ENCODE data around the gene VASH2. TPM values are rescaled to one million over a fixed set of nuclear protein-coding genes. Genes with fewer than 3 reads are reported as not detected.
"Not testable (repeated sequence)": the region's sequence is repeated elsewhere in the genome, so short reads cannot be mapped to it uniquely, and the experiment has no call there.

The VASH2 gene
- total and polyA plus RNA-seq, 2 of the 8 experiments (the other 6 are each of a cell fraction or from before 2014, with no cell fraction given) = 44.0 to 187 TPM

GRCh38 chr1:212993960-212994359 is 43.6 kb downstream of the VASH2 start:
- H3K18ac ChIP-seq (ENCODE audit: extremely low read depth, low read length); H3K14ac ChIP-seq (ENCODE audit: insufficient read length); H2BK12ac ChIP-seq (ENCODE audit: low read depth, low read length); H3K27ac ChIP-seq (ENCODE audit: low read depth, low read length); H3K4me1 ChIP-seq (replicated peaks in 1 of 4; ENCODE audit: control insufficient read depth in 3 of 4, insufficient read depth in 4 of 4, low read length in 3 of 4); H2BK120ac ChIP-seq (replicated peaks; ENCODE audit: low read depth, low read length); FAIRE-seq; H3K9ac ChIP-seq (replicated peaks in 1 of 4; ENCODE audit: extremely low read depth in 1 of 4, low read depth in 3 of 4, low read length in 3 of 4); H3K79me1 ChIP-seq (ENCODE audit: low read depth, low read length); H4K5ac ChIP-seq (ENCODE audit: insufficient read length, low read depth, low read length); H2BK5ac ChIP-seq (ENCODE audit: low read depth, low read length); H4K8ac ChIP-seq (ENCODE audit: extremely low read depth, insufficient read depth, low read length); H3K9me3 ChIP-seq (ENCODE audit: insufficient read depth in 2 of 2, low read depth in 1 of 2, low read length in 1 of 2); H3K4ac ChIP-seq (replicated peaks; ENCODE audit: insufficient read length, low read depth, low read length); H3K4me2 ChIP-seq (ENCODE audit: insufficient read depth in 1 of 2, low read depth in 2 of 2, low read length in 2 of 2); H3K4me3 ChIP-seq (ENCODE audit: extremely low read depth in 1 of 4, insufficient read depth in 2 of 4, low read depth in 3 of 4, low read length in 4 of 4); H2BK20ac ChIP-seq (ENCODE audit: low read length); H3K23ac ChIP-seq (ENCODE audit: insufficient read length); H3K56ac ChIP-seq (replicated peaks; ENCODE audit: insufficient read length, low read depth, low read length); H2BK15ac ChIP-seq (ENCODE audit: low read length); H2AFZ ChIP-seq (ENCODE audit: low read length); H3K27me3 ChIP-seq (replicated peaks in 1 of 4; ENCODE audit: control insufficient read depth in 3 of 4, extremely low read depth in 1 of 4, insufficient read depth in 3 of 4, low read length in 3 of 4); H4K20me1 ChIP-seq (replicated peaks in 1 of 2; ENCODE audit: control insufficient read depth in 1 of 2, insufficient read depth in 2 of 2, low read length in 2 of 2); H4K91ac ChIP-seq (replicated peaks; ENCODE audit: insufficient read length, low read length); H3K23me2 ChIP-seq (ENCODE audit: low read depth, low read length); H3K79me2 ChIP-seq (ENCODE audit: control insufficient read depth in 1 of 2, insufficient read depth in 2 of 2, low read length in 2 of 2); H2AK5ac ChIP-seq (ENCODE audit: low read depth, low read length): not testable (repeated sequence)
- ChIA-PET POLR2A (ENCODE audit: partially characterized antibody) (interaction anchor here (0.7 to 2.0 kb wide), 12 partner anchors 9 to 336 kb away, joined by 3 to 6 read pairs (median 3); no protein-coding TSS in a partner anchor), CTCF (ENCODE audit: partially characterized antibody) (interaction anchor here (0.7 to 5.6 kb wide), 18 partner anchors 9 to 329 kb away, joined by 3 to 41 read pairs (median 9); no protein-coding TSS in a partner anchor)
- TF ChIP-seq POLR2A (IDR thresholded peaks at IDR 0.05; ENCODE audit: control extremely low read depth in 1 of 2, low read depth in 2 of 2, low read length in 2 of 2) (0 out of 3 replicates have a peak, but pooled peaks of 1 of the 2 experiments have one; percentile 26), CEBPB (IDR thresholded peaks at IDR 0.05; ENCODE audit: low read depth, low read length) (0 out of 2 replicates have a peak, but pooled peaks have one; percentile 13), POLR2AphosphoS5 (IDR thresholded peaks at IDR 0.05; ENCODE audit: low read depth, low read length) (peak; percentile 13; the same call in 1 of the 2 replicates)
- DNase-seq (ENCODE audit: low read depth in 1 of 2, low spot score in 2 of 2) = peak in 1 of 2 experiments; percentile 46
- peaks cover 6 to 59% (median 28%) of the 10 kb centered on the region in 4 experiments; a peak in 7 of 8 replicates for H3K36me3 ChIP-seq (ENCODE audit: control insufficient read depth in 2 of 4, insufficient read depth in 4 of 4, low read length in 3 of 4)
- WGBS, 2 experiments (ENCODE audit: extremely low coverage in 1 of 2, insufficient coverage in 1 of 2, insufficient read length in 1 of 2, insufficient replicate concordance in 2 of 2, low coverage in 1 of 2, low lambda C conversion rate in 2 of 2, missing lambda C conversion rate in 1 of 2) = 91% methylated on average over 8 of the region's 8 CpGs; no CpG with 5 or more reads in 1 of the 2 experiments
